SK-N-SH treated with all-trans-retinoic acid at 6 μM for 48 hours (cell line): Measurements from ENCODE around the gene SOS1.
A peak's percentile ranks its signal among the peaks of the same experiment; 100 is the strongest.
"Not testable (repeated sequence)": the region's sequence is repeated elsewhere in the genome, so short reads cannot be mapped to it uniquely, and the experiment has no call there.

Experiments used
- ATAC-seq: fragments of 200-7000 bp; cut with Tn5 transposase; 3 replicates; pipeline ENCODE4 v1.9.1; 2020; ENCODE audit warnings: mild to moderate bottlenecking, moderate library complexity
- ARNTL ChIP-seq: fragments of 450-650 bp; formaldehyde crosslinking; IDR thresholded peaks from 2 replicates; pipeline ENCODE4 v1.5.0; 2020; ENCODE audit warnings: low read depth, mild to moderate bottlenecking, moderate library complexity, borderline replicate concordance
- BACH2 ChIP-seq: fragments of 250-450 bp; sonication (Bioruptor Pico); IDR thresholded peaks from 2 replicates; pipeline ENCODE4 v1.9.0; 2021; ENCODE audit warnings: mild to moderate bottlenecking, borderline replicate concordance
- CSDC2 ChIP-seq: fragments of 250-450 bp; sonication (Bioruptor Pico); IDR thresholded peaks from 2 replicates; pipeline ENCODE4 v1.5.0; 2020; ENCODE audit warnings: mild to moderate bottlenecking, moderate library complexity
- CSRNP3 ChIP-seq: fragments of 250-450 bp; sonication (Bioruptor Pico); IDR thresholded peaks from 2 replicates; pipeline ENCODE4 v1.5.1; 2021; ENCODE audit warnings: mild to moderate bottlenecking, moderate library complexity
- ESRRG ChIP-seq: fragments of 250-450 bp; sonication (Bioruptor Pico); IDR thresholded peaks from 2 replicates; pipeline ENCODE4 v1.6.1; 2021; ENCODE audit warnings: mild to moderate bottlenecking
- GLIS3 ChIP-seq: fragments of 250-450 bp; sonication (Bioruptor Pico); IDR thresholded peaks from 2 replicates; pipeline ENCODE4 v1.5.0; 2020; ENCODE audit warnings: mild to moderate bottlenecking, moderate library complexity
- ISL1 ChIP-seq: fragments of 250-450 bp; sonication (Bioruptor Pico); IDR thresholded peaks from 2 replicates; pipeline ENCODE4 v2.1.2; 2022; ENCODE audit warnings: mild to moderate bottlenecking, moderate library complexity
- OSR1 ChIP-seq: fragments of 250-450 bp; sonication (Bioruptor Pico); IDR thresholded peaks from 2 replicates; pipeline ENCODE4 v1.8.0; 2022; ENCODE audit warnings: moderate library complexity, mild to moderate bottlenecking, inconsistent platforms
- PATZ1 ChIP-seq: fragments of 250-450 bp; sonication (Bioruptor Pico); IDR thresholded peaks from 2 replicates; pipeline ENCODE4 v1.8.0; 2020; ENCODE audit warnings: mild to moderate bottlenecking, moderate library complexity, borderline replicate concordance
- POU6F1 ChIP-seq: fragments of 250-450 bp; sonication (Bioruptor Pico); IDR thresholded peaks from 2 replicates; pipeline ENCODE4 v1.8.0; 2021; ENCODE audit warnings: low read depth, mild to moderate bottlenecking, moderate library complexity, borderline replicate concordance
- PPARA ChIP-seq: fragments of 250-450 bp; sonication (Bioruptor Pico); IDR thresholded peaks from 2 replicates; pipeline ENCODE4 v1.5.0; 2020; ENCODE audit warnings: mild to moderate bottlenecking, borderline replicate concordance
- RARB ChIP-seq: fragments of 250-450 bp; sonication (Bioruptor Pico); IDR thresholded peaks from 2 replicates; pipeline ENCODE4 v1.8.0; 2021; ENCODE audit warnings: mild to moderate bottlenecking, moderate library complexity
- SNAI2 ChIP-seq: fragments of 250-450 bp; sonication (Bioruptor Pico); IDR thresholded peaks from 2 replicates; pipeline ENCODE4 v1.5.0; 2020; ENCODE audit warnings: mild to moderate bottlenecking, moderate library complexity
- TOX ChIP-seq: fragments of 250-450 bp; sonication (Bioruptor Pico); IDR thresholded peaks from 2 replicates; pipeline ENCODE4 v1.8.0; 2021; ENCODE audit warnings: mild to moderate bottlenecking, moderate library complexity, borderline replicate concordance
- TSHZ2 ChIP-seq: fragments of 250-450 bp; sonication (Bioruptor Pico); IDR thresholded peaks from 2 replicates; pipeline ENCODE4 v1.5.0; 2020; ENCODE audit warnings: mild to moderate bottlenecking, moderate library complexity
- ZC3H10 ChIP-seq: fragments of 250-450 bp; sonication (Bioruptor Pico); IDR thresholded peaks from 2 replicates; pipeline ENCODE4 v1.5.1; 2021; ENCODE audit warnings: mild to moderate bottlenecking, moderate library complexity
- ZFP3 ChIP-seq: fragments of 250-450 bp; sonication (Bioruptor Pico); IDR thresholded peaks from 2 replicates; pipeline ENCODE4 v1.5.0; 2020; ENCODE audit warnings: mild to moderate bottlenecking, moderate library complexity
- ZFP30 ChIP-seq: fragments of 450-650 bp; formaldehyde crosslinking; IDR thresholded peaks from 2 replicates; pipeline ENCODE4 v1.5.0; 2022; ENCODE audit warnings: mild to moderate bottlenecking, moderate library complexity
- ZNF565 ChIP-seq: fragments of 450-650 bp; formaldehyde crosslinking; conservative IDR thresholded peaks from 2 replicates; pipeline ENCODE4 v1.5.0; 2020; ENCODE audit warnings: low read depth, mild to moderate bottlenecking, moderate library complexity
- ZNF8 ChIP-seq: fragments of 450-650 bp; formaldehyde crosslinking; IDR thresholded peaks from 2 replicates; pipeline ENCODE4 v1.5.0; 2020; ENCODE audit warnings: mild to moderate bottlenecking, moderate library complexity

SOS1 gene

GRCh38 chr2:39059366-39059952 lies 61.4 kb downstream of the SOS1 start (continued):
- TF ChIP-seq POU6F1 (CRISPR knock-in tag): no peak
- TF ChIP-seq, all 23 proteins: peak for 0

- ATAC-seq: no peak
Observed at GRCh38 chr2:39058101-39058500, 62.8 kb downstream of the SOS1 start.

GRCh38 chr2:39052665-39053064 lies 68.2 kb downstream of the SOS1 start:
- TF ChIP-seq ZNF8: peak; percentile 31; the same call in 1 of the 2 replicates
- ATAC-seq: not testable (repeated sequence)

More at GRCh38 chr2:39058101-39058500, 62.8 kb downstream of the SOS1 start:
- TF ChIP-seq CSRNP3 (CRISPR knock-in tag) (no peak), ZFP3 (CRISPR knock-in tag) (no peak), SNAI2 (CRISPR knock-in tag) (no peak), ZFP30 (CRISPR knock-in tag) (no peak), ZC3H10 (CRISPR knock-in tag) (no peak), CSDC2 (CRISPR knock-in tag) (no peak), ISL1 (CRISPR knock-in tag) (no peak), GLIS3 (CRISPR knock-in tag) (no peak), BACH2 (CRISPR knock-in tag) (no peak), PPARA (CRISPR knock-in tag) (no peak), RARB (CRISPR knock-in tag) (no peak), ARNTL (CRISPR knock-in tag) (no peak), OSR1 (CRISPR knock-in tag) (no peak)

- ATAC-seq: no peak
- no peak for TF ChIP-seq ZNF8
- TF ChIP-seq POU6F1 (CRISPR knock-in tag): no peak
- no peak for TF ChIP-seq CSRNP3 (CRISPR knock-in tag)
- TF ChIP-seq ZFP3 (CRISPR knock-in tag): no peak
- TF ChIP-seq SNAI2 (CRISPR knock-in tag): no peak
- TF ChIP-seq ZNF565: no peak
- TF ChIP-seq PPARA (CRISPR knock-in tag): no peak
- no peak for TF ChIP-seq TOX
- no peak for TF ChIP-seq GLIS3 (CRISPR knock-in tag)
- TF ChIP-seq TSHZ2 (CRISPR knock-in tag): no peak
- TF ChIP-seq PATZ1: no peak
- TF ChIP-seq ESRRG (CRISPR knock-in tag): no peak
- no peak for TF ChIP-seq CSDC2 (CRISPR knock-in tag)
- no peak for TF ChIP-seq ARNTL (CRISPR knock-in tag)
- TF ChIP-seq ZFP30 (CRISPR knock-in tag): no peak
- no peak for TF ChIP-seq ZC3H10 (CRISPR knock-in tag)
- no peak for TF ChIP-seq ISL1 (CRISPR knock-in tag)
- TF ChIP-seq OSR1 (CRISPR knock-in tag): no peak
- no peak for TF ChIP-seq BACH2 (CRISPR knock-in tag)
- TF ChIP-seq RARB (CRISPR knock-in tag): no peak
Observed at GRCh38 chr2:39050109-39050508, 70.7 kb downstream of the SOS1 start.
